Breast epithelium (tissue), 4 donors: Measurements from ENCODE around the gene SUMF1. TPM values are rescaled to one million over a fixed set of nuclear protein-coding genes. Genes with fewer than 3 reads are reported as not detected.

Experiments
- DNase-seq, 2 donors: peaks; one replicate each; pipeline ENCODE4 v3.0.0-alpha.2; 2019; ENCODE audit warnings: low spot score in 2 of 2
- H3K27ac ChIP-seq, 2 donors: fragments of 200-600 bp; sonication (generic) in 1 of 2; one replicate each; pipeline ENCODE4 v1.5.1; 2016 to 2019; ENCODE audit warnings: mild to moderate bottlenecking in 1 of 2
- H3K27me3 ChIP-seq, 2 donors: fragments of 200-600 bp; sonication (generic) in 1 of 2; one replicate each; pipeline versions ENCODE4 v1.5.1 to v1.6.0; 2017 to 2019; ENCODE audit warnings: control low read depth in 1 of 2, mild to moderate bottlenecking in 1 of 2
- H3K36me3 ChIP-seq: fragments of 200-600 bp; one replicate; pipeline ENCODE4 v1.5.1; 2019
- H3K4me1 ChIP-seq, 2 donors: fragments of 200-600 bp; sonication (generic); one replicate each; pipeline ENCODE4 v1.5.1; 2016 to 2019; ENCODE audit warnings: control low read depth in 1 of 2
- H3K4me3 ChIP-seq, 3 donors: fragments of 200-600 bp; sonication (generic); 1 replicate in 2 of 3; 2 replicates in 1 of 3; pipeline ENCODE4 v1.5.1; 2016 to 2019; ENCODE audit warnings: mild to moderate bottlenecking in 3 of 3, moderate library complexity in 2 of 3
- H3K9me3 ChIP-seq, 2 donors: fragments of 200-600 bp; sonication (generic) in 1 of 2; one replicate each; pipeline ENCODE4 v1.5.1; 2016 to 2019; ENCODE audit warnings: control low read depth in 1 of 2
- CTCF ChIP-seq, 3 donors: fragments of 450-650 bp; IDR thresholded peaks; one replicate each; pipeline ENCODE4 v1.5.1; 2016 to 2017; ENCODE audit warnings: antibody characterized with exemption in 3 of 3, mild to moderate bottlenecking in 3 of 3, moderate library complexity in 3 of 3
- POLR2A ChIP-seq: fragments of 450-650 bp; IDR thresholded peaks from one replicate; pipeline ENCODE4 v1.6.1; 2016; ENCODE audit warnings: antibody characterized with exemption, mild to moderate bottlenecking, moderate library complexity
- POLR2AphosphoS5 ChIP-seq, 3 donors: sonication (generic); formaldehyde crosslinking; IDR thresholded peaks; one replicate each; pipeline ENCODE4 v1.6.1; 2017; ENCODE audit warnings: antibody characterized with exemption in 3 of 3
- intact Hi-C: fragments of 100-400 bp; cut with DNase I; formaldehyde crosslinking; loops from one replicate; pipeline ENCODE4 v1.15.1; 2023; ENCODE audit warnings: low total_unique reads
- total RNA-seq, 3 donors: library from RNA; depleted of rRNA; stranded (reverse); fragments of >200 nt; gene quantifications; one replicate each; pipeline ENCODE4 v1.1.0, GENCODE V29; 2016

Gene SUMF1
- total RNA-seq, 3 donors from 2014 or later, result 84.2 to 87.1 (median 84.9) TPM

GRCh38 chr3:4504340-4505261 is 37.5 kb upstream of the SUMF1 start:
- Histone ChIP-seq H3K27me3 (no peaks in the 10 kb centered on the region), H3K4me3 (peak overlapping the region in 2 of 3 donors; percentile 32 to 50), H3K36me3 (no peaks in the 10 kb centered on the region), H3K9me3 (no peaks in the 10 kb centered on the region), H3K4me1 (peaks cover 4 to 7% of the 10 kb centered on the region in 2 donors), H3K27ac (peak overlapping the region; percentile 77 to 88)
- peak in 1 of 2 donors; percentile 54 for DNase-seq
- intact Hi-C loops, result loop anchor here (5.0 kb wide), 1 partner anchor 683 kb away; the partner anchor contains the start of gene EDEM1
- no peak for TF ChIP-seq POLR2A
- no peak for TF ChIP-seq CTCF (IDR thresholded peaks at IDR 0.05)
- no peak for TF ChIP-seq POLR2AphosphoS5 (IDR thresholded peaks at IDR 0.05)

GRCh38 chr3:4503050-4503449 is 36.0 kb upstream of the SUMF1 start:
- no peaks in the 10 kb centered on the region for H3K9me3 ChIP-seq
- intact Hi-C loops, result loop anchor here (5.0 kb wide), 1 partner anchor 684 kb away; the partner anchor contains the start of gene EDEM1
- H3K4me3 ChIP-seq, result no peak overlapping the region
- no peaks in the 10 kb centered on the region for H3K27me3 ChIP-seq
- no peaks in the 10 kb centered on the region for H3K36me3 ChIP-seq
- DNase-seq, result no peak
- no peak for TF ChIP-seq POLR2AphosphoS5 (IDR thresholded peaks at IDR 0.05)
- TF ChIP-seq POLR2A, result no peak
- no peak for TF ChIP-seq CTCF (IDR thresholded peaks at IDR 0.05)
- H3K27ac ChIP-seq, result no peak overlapping the region
- H3K4me1 ChIP-seq, result peaks cover 4 to 7% of the 10 kb centered on the region in 2 donors

GRCh38 chr3:4501927-4502326 is 34.9 kb upstream of the SUMF1 start:
- H3K4me1 ChIP-seq, result peaks cover 0 to 4% of the 10 kb centered on the region in 2 donors
- intact Hi-C loops, result loop anchor here (5.0 kb wide), 1 partner anchor 685 kb away; the partner anchor contains the start of gene EDEM1
- H3K4me3 ChIP-seq, result no peak overlapping the region

GRCh38 chr3:4501437-4501836 is 34.4 kb upstream of the SUMF1 start:
- no peaks in the 10 kb centered on the region for H3K27me3 ChIP-seq
- H3K9me3 ChIP-seq, result no peaks in the 10 kb centered on the region
- intact Hi-C loops, result loop anchor here (5.0 kb wide), 1 partner anchor 686 kb away; the partner anchor contains the start of gene EDEM1
- TF ChIP-seq POLR2AphosphoS5 (IDR thresholded peaks at IDR 0.05), result no peak
- TF ChIP-seq POLR2A, result no peak
- no peak for TF ChIP-seq CTCF (IDR thresholded peaks at IDR 0.05)
- peaks cover 0 to 4% of the 10 kb centered on the region in 2 donors for H3K4me1 ChIP-seq
- no peaks in the 10 kb centered on the region for H3K36me3 ChIP-seq
- DNase-seq, result no peak
- no peak overlapping the region for H3K4me3 ChIP-seq
- no peak overlapping the region for H3K27ac ChIP-seq

More at GRCh38 chr3:4501927-4502326, 34.9 kb upstream of the SUMF1 start:
- H3K27ac ChIP-seq, result no peak overlapping the region
- no peak for TF ChIP-seq CTCF (IDR thresholded peaks at IDR 0.05)
- TF ChIP-seq POLR2A, result no peak
- TF ChIP-seq POLR2AphosphoS5 (IDR thresholded peaks at IDR 0.05), result no peak
- H3K36me3 ChIP-seq, result no peaks in the 10 kb centered on the region
- H3K27me3 ChIP-seq, result no peaks in the 10 kb centered on the region
- no peak for DNase-seq
- no peaks in the 10 kb centered on the region for H3K9me3 ChIP-seq

GRCh38 chr3:4498446-4498845 is 31.4 kb upstream of the SUMF1 start:
- intact Hi-C loops, result no loop called here

More at GRCh38 chr3:4498446-4498845, 31.4 kb upstream of the SUMF1 start:
- H3K4me3 ChIP-seq, result no peak overlapping the region
- H3K9me3 ChIP-seq, result no peaks in the 10 kb centered on the region
- no peaks in the 10 kb centered on the region for H3K36me3 ChIP-seq
- no peak for TF ChIP-seq POLR2A
- no peak for TF ChIP-seq CTCF (IDR thresholded peaks at IDR 0.05)
- no peak for TF ChIP-seq POLR2AphosphoS5 (IDR thresholded peaks at IDR 0.05)
- H3K27me3 ChIP-seq, result no peaks in the 10 kb centered on the region
- H3K27ac ChIP-seq, result no peak overlapping the region
- H3K4me1 ChIP-seq, result no peaks in the 10 kb centered on the region
- no peak for DNase-seq
